NB4 (cell line): ENCODE data around the gene CDKN2B-AS1.

Experiments used
- DNase-seq: peaks from one replicate; pipeline ENCODE4 v3.0.0; 2010; ENCODE audit warnings: low read depth
- H3K4me3 ChIP-seq: one replicate; pipeline ENCODE4 v1.5.1; 2011; ENCODE audit warnings: mild to moderate bottlenecking, low read depth, low read length, moderate library complexity
- MYC ChIP-seq: IDR thresholded peaks from 2 replicates; pipeline ENCODE4 v1.6.1; 2011; ENCODE audit warnings: low read depth, low read length
- POLR2A ChIP-seq: IDR thresholded peaks from 2 replicates; pipeline ENCODE4 v1.6.1; 2011; ENCODE audit warnings: mild to moderate bottlenecking; ENCODE audit not compliant: insufficient read length; ENCODE audit errors: extremely low read depth
- TF ChIP-seq, protein P1 (sequence below): IDR thresholded peaks from 2 replicates; pipeline ENCODE4 v1.6.1; 2011; ENCODE audit warnings: low read depth, low read length
- TF ChIP-seq, protein P2 (sequence below): IDR thresholded peaks from one replicate; pipeline ENCODE4 v1.5.1; 2012; ENCODE audit warnings: low read depth, low read length

Gene CDKN2B-AS1

DNA sequence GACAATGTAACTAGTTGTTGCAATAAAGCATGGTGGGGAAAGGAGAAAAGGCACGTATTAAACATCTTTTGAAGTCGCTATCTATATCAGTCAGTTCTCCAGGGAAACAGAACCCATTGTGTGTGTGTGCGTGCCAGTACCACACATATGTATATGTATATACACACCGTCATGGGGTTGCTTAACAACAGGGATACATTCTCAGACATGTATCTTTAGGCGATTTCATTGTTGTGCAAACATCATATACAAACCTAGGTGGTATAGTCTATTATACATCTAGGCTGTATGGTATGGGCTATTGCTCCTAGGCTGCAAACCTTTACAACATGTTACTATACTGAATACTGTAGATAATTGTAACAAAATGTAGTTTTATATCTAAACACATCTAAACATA lies 2.3 kb downstream of the CDKN2B-AS1 start:
- TF ChIP-seq, protein P1, sequence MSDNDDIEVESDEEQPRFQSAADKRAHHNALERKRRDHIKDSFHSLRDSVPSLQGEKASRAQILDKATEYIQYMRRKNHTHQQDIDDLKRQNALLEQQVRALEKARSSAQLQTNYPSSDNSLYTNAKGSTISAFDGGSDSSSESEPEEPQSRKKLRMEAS, result no peak
- no peak for TF ChIP-seq MYC
- no peak for TF ChIP-seq POLR2A
- TF ChIP-seq, protein P2, sequence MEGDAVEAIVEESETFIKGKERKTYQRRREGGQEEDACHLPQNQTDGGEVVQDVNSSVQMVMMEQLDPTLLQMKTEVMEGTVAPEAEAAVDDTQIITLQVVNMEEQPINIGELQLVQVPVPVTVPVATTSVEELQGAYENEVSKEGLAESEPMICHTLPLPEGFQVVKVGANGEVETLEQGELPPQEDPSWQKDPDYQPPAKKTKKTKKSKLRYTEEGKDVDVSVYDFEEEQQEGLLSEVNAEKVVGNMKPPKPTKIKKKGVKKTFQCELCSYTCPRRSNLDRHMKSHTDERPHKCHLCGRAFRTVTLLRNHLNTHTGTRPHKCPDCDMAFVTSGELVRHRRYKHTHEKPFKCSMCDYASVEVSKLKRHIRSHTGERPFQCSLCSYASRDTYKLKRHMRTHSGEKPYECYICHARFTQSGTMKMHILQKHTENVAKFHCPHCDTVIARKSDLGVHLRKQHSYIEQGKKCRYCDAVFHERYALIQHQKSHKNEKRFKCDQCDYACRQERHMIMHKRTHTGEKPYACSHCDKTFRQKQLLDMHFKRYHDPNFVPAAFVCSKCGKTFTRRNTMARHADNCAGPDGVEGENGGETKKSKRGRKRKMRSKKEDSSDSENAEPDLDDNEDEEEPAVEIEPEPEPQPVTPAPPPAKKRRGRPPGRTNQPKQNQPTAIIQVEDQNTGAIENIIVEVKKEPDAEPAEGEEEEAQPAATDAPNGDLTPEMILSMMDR, result no peak
- DNase-seq, result no peak
- H3K4me3 ChIP-seq, result no peak overlapping the region

DNA sequence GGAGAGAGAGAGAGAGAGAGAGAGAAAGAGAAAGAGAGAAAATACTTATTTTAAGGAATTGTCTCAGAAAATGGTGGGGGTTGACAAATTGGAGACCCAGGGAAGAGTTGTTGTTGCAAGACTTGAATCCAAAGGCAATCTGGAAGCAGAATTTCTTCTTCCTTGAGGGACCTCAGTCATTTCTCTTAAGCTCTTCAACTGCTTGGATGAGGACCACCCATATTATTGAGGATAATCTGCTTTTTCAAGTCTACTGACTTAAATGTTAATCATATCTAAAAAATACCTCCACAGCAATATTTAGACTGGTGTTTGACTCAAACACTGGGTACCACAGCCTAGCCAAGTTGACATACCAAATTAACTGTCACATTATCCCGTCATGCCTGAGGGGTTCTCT lies 2.9 kb downstream of the CDKN2B-AS1 start:
- DNase-seq, result no peak
- H3K4me3 ChIP-seq, result no peak overlapping the region
- TF ChIP-seq POLR2A, result no peak
- TF ChIP-seq, protein P1, result no peak
- TF ChIP-seq, protein P2, result no peak
- no peak for TF ChIP-seq MYC

DNA sequence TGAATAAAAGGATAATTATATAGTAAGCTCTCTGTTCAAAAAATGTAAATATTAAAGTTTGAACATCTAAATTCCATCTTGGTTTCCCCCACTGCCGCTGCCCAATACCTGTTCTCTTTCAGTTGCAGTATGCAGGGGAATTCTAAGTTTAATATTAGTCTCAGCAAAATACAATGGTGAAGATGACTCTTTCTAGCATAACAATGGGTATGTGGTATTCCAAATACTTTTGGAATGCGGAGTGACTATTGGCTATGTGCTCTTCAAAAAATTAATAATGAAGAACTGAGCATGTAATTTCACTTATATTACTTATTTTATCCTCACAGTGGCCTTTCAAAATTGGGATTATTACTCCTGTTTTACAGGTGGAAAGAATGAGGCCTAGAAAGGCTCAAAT lies 3.4 kb downstream of the CDKN2B-AS1 start:
- no peak overlapping the region for H3K4me3 ChIP-seq
- TF ChIP-seq, protein P1, result no peak
- TF ChIP-seq, protein P2, result no peak
- TF ChIP-seq POLR2A (no peak), MYC (no peak)
- no peak for DNase-seq

DNA sequence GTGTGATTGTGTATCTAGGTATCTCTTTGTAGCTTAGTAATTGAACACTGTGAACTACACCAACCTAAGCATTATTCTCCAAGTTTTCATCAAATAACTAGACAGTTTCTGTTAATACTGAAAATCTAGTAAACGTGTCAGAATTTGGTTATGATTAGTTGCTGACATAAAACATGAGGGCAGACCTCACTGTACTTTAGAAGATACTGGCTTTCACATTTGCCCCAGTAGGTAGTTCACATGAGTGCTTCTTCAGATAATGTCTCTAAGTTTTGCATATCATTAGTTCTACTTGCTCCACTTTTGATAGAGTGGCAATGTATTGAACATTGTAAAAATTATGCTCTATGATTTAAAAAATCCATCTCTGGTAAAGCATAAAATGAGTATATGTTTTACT lies 7.4 kb downstream of the CDKN2B-AS1 start:
- H3K4me3 ChIP-seq, result no peak overlapping the region
- DNase-seq, result no peak
- no peak for TF ChIP-seq MYC
- TF ChIP-seq POLR2A, result no peak
- TF ChIP-seq, protein P1, result no peak
- TF ChIP-seq, protein P2, result no peak

DNA sequence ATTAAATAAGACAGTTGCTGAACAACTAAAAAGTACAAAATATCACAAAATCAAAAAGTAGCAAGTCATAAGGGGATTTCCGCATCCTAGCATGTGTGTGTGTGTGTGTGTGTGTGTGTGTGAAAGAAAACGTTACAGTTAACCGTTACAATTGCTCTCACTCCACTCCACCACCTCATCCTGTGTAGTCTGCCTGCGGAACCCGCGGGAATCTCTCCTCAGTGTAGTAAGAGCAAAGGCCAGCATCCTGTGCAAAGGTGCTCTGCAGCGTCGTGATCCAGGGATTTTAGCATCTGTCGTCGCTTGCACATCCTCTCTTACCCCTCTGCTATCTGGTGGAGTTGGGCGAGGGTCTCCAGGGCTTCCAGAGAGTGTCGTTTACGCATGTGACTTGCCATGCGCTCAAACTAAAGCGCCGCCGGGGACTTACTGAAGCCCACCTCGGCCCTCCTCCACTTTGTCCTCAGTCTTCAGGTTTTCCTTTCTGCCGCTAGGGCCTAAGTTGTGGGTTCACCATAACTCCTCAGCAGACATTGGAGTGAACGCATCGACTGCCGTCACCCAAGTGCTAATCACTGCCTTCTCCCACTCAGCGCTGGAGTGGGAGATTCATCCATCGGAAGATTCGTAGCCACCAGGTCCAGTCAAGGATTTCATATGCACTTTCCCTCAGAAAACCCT lies 10.6 kb downstream of the CDKN2B-AS1 start:
- no peak overlapping the region for H3K4me3 ChIP-seq
- DNase-seq, result no peak
- TF ChIP-seq POLR2A (no peak), MYC (no peak)
- TF ChIP-seq, protein P2, result no peak
- TF ChIP-seq, protein P1, result no peak
